ENCODE results near the gene INPP5A. TPM values are rescaled to one million over a fixed set of nuclear protein-coding genes. Genes with fewer than 3 reads are reported as not detected.
"Not testable (repeated sequence)": the region's sequence is repeated elsewhere in the genome, so short reads cannot be mapped to it uniquely, and the experiment has no call there.

INPP5A gene
- total RNA-seq, 6 donors from 2014 or later: 28.6 to 81.7 (median 44.8) TPM

- peak; percentile 13 to 61 for DNase-seq
- no peak for TF ChIP-seq CTCF (IDR thresholded peaks at IDR 0.05)
- no peak for TF ChIP-seq POLR2AphosphoS5 (IDR thresholded peaks at IDR 0.05)
- Histone ChIP-seq H3K27me3 (no peaks in the 10 kb centered on the region), H3K9me3 (no peaks in the 10 kb centered on the region), H3K36me3 (no peaks in the 10 kb centered on the region), H3K4me3 (no peak overlapping the region), H3K27ac (no peak overlapping the region), H3K4me1 (peaks cover 0 to 20% (median 6%) of the 10 kb centered on the region in 4 donors)
- ATAC-seq (ENCODE audit: low FRiP score in 2 of 2): no peak
- 93 to 95% methylated on average over 22 to 25 of the region's 25 CpGs for WGBS, 2 donors
Measured at GRCh38 chr10:132671228-132672154, 133.9 kb downstream of the INPP5A start.

GRCh38 chr10:132673746-132674145 lies 136.2 kb downstream of the INPP5A start:
- H3K27ac ChIP-seq; H3K27me3 ChIP-seq; H3K4me3 ChIP-seq; ATAC-seq (ENCODE audit: low FRiP score in 2 of 2); H3K9me3 ChIP-seq; H3K36me3 ChIP-seq; H3K4me1 ChIP-seq: not testable (repeated sequence)
- WGBS, 2 donors: 100% methylated on average over 3 to 4 of the region's 4 CpGs
- peak in 1 of 2 donors; percentile 15 for DNase-seq

- no peaks in the 10 kb centered on the region for H3K27me3 ChIP-seq
- TF ChIP-seq EP300 (IDR thresholded peaks at IDR 0.05) (no peak), POLR2A (IDR thresholded peaks at IDR 0.05) (no peak), CTCF (IDR thresholded peaks at IDR 0.05) (no peak), POLR2AphosphoS5 (IDR thresholded peaks at IDR 0.05) (no peak)
- H3K9me3 ChIP-seq: no peaks in the 10 kb centered on the region
- H3K27ac ChIP-seq: no peak overlapping the region
- H3K4me3 ChIP-seq: no peak overlapping the region
- H3K4me1 ChIP-seq: no peaks in the 10 kb centered on the region
- H3K36me3 ChIP-seq: no peaks in the 10 kb centered on the region
- ATAC-seq (ENCODE audit: low FRiP score in 2 of 2) (no peak), DNase-seq (peak in 1 of 2 donors; percentile 14)
- WGBS, 2 donors: 94 to 95% methylated on average over 9 of the region's 9 CpGs
Measured at GRCh38 chr10:132674311-132674710, 136.7 kb downstream of the INPP5A start.

- peak in 1 of 2 donors; percentile 12 for DNase-seq
- Histone ChIP-seq H3K36me3 (no peaks in the 10 kb centered on the region), H3K27me3 (no peaks in the 10 kb centered on the region), H3K4me3 (no peak overlapping the region), H3K27ac (no peak overlapping the region), H3K9me3 (no peaks in the 10 kb centered on the region), H3K4me1 (no peaks in the 10 kb centered on the region)
- no peak for ATAC-seq (ENCODE audit: low FRiP score in 2 of 2)
- TF ChIP-seq EP300 (IDR thresholded peaks at IDR 0.05) (no peak), POLR2AphosphoS5 (IDR thresholded peaks at IDR 0.05) (no peak), POLR2A (IDR thresholded peaks at IDR 0.05) (no peak), CTCF (IDR thresholded peaks at IDR 0.05) (no peak)
- 94 to 97% methylated on average over 23 of the region's 23 CpGs for WGBS, 2 donors
Measured at GRCh38 chr10:132675031-132675740, 137.6 kb downstream of the INPP5A start.

GRCh38 chr10:132676193-132676891 lies 138.8 kb downstream of the INPP5A start:
- 91 to 92% methylated on average over 17 of the region's 17 CpGs for WGBS, 2 donors
- no peak for TF ChIP-seq POLR2AphosphoS5 (IDR thresholded peaks at IDR 0.05)
- no peak for TF ChIP-seq POLR2A (IDR thresholded peaks at IDR 0.05)
- no peak for TF ChIP-seq CTCF (IDR thresholded peaks at IDR 0.05)
- no peak for TF ChIP-seq EP300 (IDR thresholded peaks at IDR 0.05)

More at GRCh38 chr10:132676193-132676891, 138.8 kb downstream of the INPP5A start:
- ATAC-seq (ENCODE audit: low FRiP score in 2 of 2) (peak; percentile 8 to 45), DNase-seq (peak; percentile 17 to 52)
- Histone ChIP-seq H3K36me3 (no peaks in the 10 kb centered on the region), H3K4me3 (no peak overlapping the region), H3K9me3 (no peaks in the 10 kb centered on the region), H3K27me3 (no peaks in the 10 kb centered on the region), H3K27ac (no peak overlapping the region), H3K4me1 (no peaks in the 10 kb centered on the region)

All from upper lobe of left lung (tissue), 6 donors.